HCT116 (cell line): ENCODE measurements around the gene TMEM119.

ENCODE experiments used
- CBX3 ChIP-seq: IDR thresholded peaks from 2 replicates; pipeline ENCODE4 v1.6.1; 2012; ENCODE audit warnings: low read depth
- CTCF ChIP-seq, 3 experiments: fragments of 200-600 bp in 1 of 3; sonication (generic) in 1 of 3; IDR thresholded peaks in 2 of 3; conservative IDR thresholded peaks in 1 of 3; 2 replicates each; pipeline ENCODE4 v1.5.1; 2012 to 2017; ENCODE audit warnings: low read depth in 2 of 3, low read length in 2 of 3, antibody characterized with exemption in 1 of 3, borderline replicate concordance in 1 of 3, control low read depth in 1 of 3, mild to moderate bottlenecking in 1 of 3, mixed read lengths in 1 of 3, mixed run types in 1 of 3, moderate library complexity in 1 of 3; ENCODE audit not compliant: insufficient read depth in 1 of 3
- EGR1 ChIP-seq: IDR thresholded peaks from 2 replicates; pipeline ENCODE4 v1.6.1; 2012; ENCODE audit warnings: low read depth
- EZH2 ChIP-seq: fragments of 200-600 bp; sonication (generic); IDR thresholded peaks from 2 replicates; pipeline ENCODE4 v1.6.1; 2017; ENCODE audit warnings: antibody characterized with exemption, mixed run types
- JUND ChIP-seq: IDR thresholded peaks from 2 replicates; pipeline ENCODE4 v1.6.1; 2012
- POLR2A ChIP-seq: IDR thresholded peaks from 2 replicates; pipeline ENCODE4 v1.7.0; 2011; ENCODE audit warnings: borderline replicate concordance; ENCODE audit not compliant: insufficient read depth, insufficient read length; ENCODE audit errors: extremely low read depth
- POLR2AphosphoS5 ChIP-seq: IDR thresholded peaks from 2 replicates; pipeline ENCODE4 v1.6.1; 2011; ENCODE audit warnings: mild to moderate bottlenecking, low read depth, low read length, moderate library complexity
- YY1 ChIP-seq: IDR thresholded peaks from 2 replicates; pipeline ENCODE4 v1.6.1; 2011; ENCODE audit warnings: low read length, low read depth, moderate library complexity, mild to moderate bottlenecking; ENCODE audit not compliant: insufficient replicate concordance; ENCODE audit errors: extremely low read depth
- ZBTB33 ChIP-seq: IDR thresholded peaks from 2 replicates; pipeline ENCODE4 v1.6.1; 2011; ENCODE audit warnings: mild to moderate bottlenecking, low read length, moderate library complexity; ENCODE audit not compliant: insufficient replicate concordance; ENCODE audit errors: extremely low read depth
- ZFX ChIP-seq: fragments of 450-650 bp; IDR thresholded peaks from 2 replicates; pipeline ENCODE4 v1.6.1; 2017
- ZNF274 ChIP-seq: fragments of 200-500 bp; sonication (Bioruptor generic); IDR thresholded peaks from 2 replicates; pipeline ENCODE4 v1.6.1; 2014; ENCODE audit warnings: mild to moderate bottlenecking, low read depth, low read length, inconsistent platforms
- TF ChIP-seq, protein P1 (sequence below): IDR thresholded peaks from 2 replicates; pipeline ENCODE4 v1.6.1; 2012

GRCh38 chr12:108641446-108642268 is 43.8 kb upstream of the TMEM119 start:
- TF ChIP-seq POLR2A, result no peak
- TF ChIP-seq EGR1, result no peak
- no peak for TF ChIP-seq CTCF (IDR thresholded peaks at IDR 0.05 in 2 of 3, conservative IDR thresholded peaks at IDR 0.05 in 1 of 3; ENCODE audit: borderline replicate concordance in 1 of 3, insufficient read depth in 1 of 3, low read depth in 2 of 3, low read length in 2 of 3)
- TF ChIP-seq EZH2, result no peak
- no peak for TF ChIP-seq ZFX
- TF ChIP-seq ZBTB33, result no peak
- TF ChIP-seq JUND, result no peak
- TF ChIP-seq POLR2AphosphoS5, result peak; percentile 10; the same call in 1 of the 2 replicates
- TF ChIP-seq, protein P1, sequence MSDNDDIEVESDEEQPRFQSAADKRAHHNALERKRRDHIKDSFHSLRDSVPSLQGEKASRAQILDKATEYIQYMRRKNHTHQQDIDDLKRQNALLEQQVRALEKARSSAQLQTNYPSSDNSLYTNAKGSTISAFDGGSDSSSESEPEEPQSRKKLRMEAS, result no peak
- TF ChIP-seq CBX3, result no peak
- TF ChIP-seq YY1, result no peak
- no peak for TF ChIP-seq ZNF274
